Brain microvascular endothelial cell (primary cell): ENCODE measurements around the gene ANK2.

Experiments
- DNase-seq: peaks from one replicate; pipeline ENCODE4 v3.0.0-alpha.2; 2020
- H3K27ac ChIP-seq: fragments of 250-450 bp; sonication (Bioruptor Pico); 2 replicates; pipeline ENCODE4 v1.5.1; 2020; ENCODE audit warnings: mild to moderate bottlenecking, moderate library complexity
- H3K27me3 ChIP-seq: fragments of 250-450 bp; sonication (Bioruptor Pico); replicated peaks from 2 replicates; pipeline ENCODE4 v1.5.1; 2020; ENCODE audit warnings: mild to moderate bottlenecking
- H3K36me3 ChIP-seq: fragments of 250-450 bp; sonication (Bioruptor Pico); replicated peaks from 2 replicates; pipeline ENCODE4 v1.5.1; 2020; ENCODE audit warnings: mild to moderate bottlenecking
- H3K4me3 ChIP-seq: 2 replicates; pipeline ENCODE4 v1.5.1; 2011; ENCODE audit warnings: low read depth, mild to moderate bottlenecking, control low read depth, low read length, moderate library complexity
- CTCF ChIP-seq: IDR thresholded peaks from 2 replicates; pipeline ENCODE4 v1.5.1; 2011; ENCODE audit warnings: low read depth, mild to moderate bottlenecking, moderate library complexity, low read length, control low read depth, inconsistent platforms; ENCODE audit errors: missing control alignments
- in situ Hi-C: cut with HindIII; loops from 2 replicates; pipeline ENCODE4 v1.10.0; 2017; ENCODE audit warnings: low sequenced_read_pairs, low pct_ligation_motif_present

Gene ANK2

GRCh38 chr4:113420938-113421337, 371.5 kb downstream of the ANK2 start:
- Histone ChIP-seq H3K27ac (no peak overlapping the region), H3K36me3 (no peaks in the 10 kb centered on the region), H3K27me3 (no peaks in the 10 kb centered on the region), H3K4me3 (no peak overlapping the region)
- no peak for DNase-seq
- in situ Hi-C loops = no loop called here
- no peak for TF ChIP-seq CTCF

- Histone ChIP-seq H3K27ac (no peak overlapping the region), H3K4me3 (no peak overlapping the region), H3K36me3 (no peaks in the 10 kb centered on the region), H3K27me3 (no peaks in the 10 kb centered on the region)
- TF ChIP-seq CTCF = no peak
- DNase-seq = no peak
- in situ Hi-C loops = no loop called here
These were observed 374.2 kb downstream of the ANK2 start for GRCh38 chr4:113423631-113424030.

GRCh38 chr4:113433116-113433515, 383.7 kb downstream of the ANK2 start:
- Histone ChIP-seq H3K4me3 (no peak overlapping the region), H3K27ac (no peak overlapping the region), H3K36me3 (no peaks in the 10 kb centered on the region), H3K27me3 (no peaks in the 10 kb centered on the region)
- DNase-seq = no peak
- in situ Hi-C loops = no loop called here
- TF ChIP-seq CTCF = no peak
